Testis (tissue), 3 donors: ENCODE results near the gene SLC38A10. TPM values are rescaled to one million over a fixed set of nuclear protein-coding genes. Genes with fewer than 3 reads are reported as not detected.

Source experiments
- DNase-seq: peaks from one replicate; pipeline ENCODE4 v3.0.0-alpha.2; 2019
- H3K27ac ChIP-seq, 2 donors: fragments of 200-600 bp; sonication (generic); one replicate each; pipeline ENCODE4 v1.5.1; 2019
- H3K27me3 ChIP-seq: fragments of 200-600 bp; sonication (generic); one replicate; pipeline ENCODE4 v1.5.1; 2019
- H3K36me3 ChIP-seq: fragments of 200-600 bp; sonication (generic); one replicate; pipeline ENCODE4 v1.5.1; 2017; ENCODE audit warnings: low read depth; ENCODE audit errors: missing control alignments
- H3K4me1 ChIP-seq: fragments of 200-600 bp; sonication (generic); one replicate; pipeline ENCODE4 v1.5.1; 2019
- H3K4me3 ChIP-seq, 2 donors: fragments of 200-600 bp; sonication (generic); one replicate each; pipeline ENCODE4 v1.5.1; 2017 to 2019
- H3K9me3 ChIP-seq: fragments of 200-600 bp; sonication (generic); one replicate; pipeline ENCODE4 v1.5.1; 2017
- POLR2A ChIP-seq: fragments of 450-650 bp; IDR thresholded peaks from one replicate; pipeline ENCODE4 v1.6.1; 2017; ENCODE audit warnings: antibody characterized with exemption, mild to moderate bottlenecking, moderate library complexity
- WGBS, 2 donors: methylation state at CpG; one replicate each; pipeline ENCODE4 v1.1.5; 2018; 5-methylcytosine and 5-hydroxymethylcytosine counted together
- intact Hi-C: fragments of 100-400 bp; cut with DNase I; formaldehyde crosslinking; loops from one replicate; pipeline ENCODE4 v1.15.1; 2023; ENCODE audit warnings: low total_unique reads
- polyA plus RNA-seq: library from polyadenylated mRNA; stranded (reverse); fragments of 350-450 nt; fragmentation: Illumina TruSeq; extraction: RNeasy Lipid Tissue Mini Kit (QIAGEN cat#74804); gene quantifications from one replicate; pipeline ENCODE4 v1.2.3, GENCODE V29; 2014; ENCODE audit warnings: low read depth, low replicate concordance; ENCODE audit not compliant: insufficient read depth
- total RNA-seq, 2 donors: library from RNA; depleted of rRNA; stranded (reverse); fragments of >200 nt; gene quantifications; one replicate each; pipeline ENCODE4 v1.2.3, GENCODE V29; 2016
- TF ChIP-seq, protein P1 (sequence below), 3 experiments: fragments of 450-650 bp in 2 of 3; fragments of 200-600 bp in 1 of 3; sonication (generic) in 1 of 3; IDR thresholded peaks; one replicate each; pipeline ENCODE4 v1.5.1; 2016 to 2019; ENCODE audit warnings: antibody characterized with exemption in 3 of 3, mild to moderate bottlenecking in 2 of 3, moderate library complexity in 1 of 3

The SLC38A10 gene
- total and polyA plus RNA-seq, 3 donors from 2014 or later, result 77.1 to 150 (median 131) TPM

DNA sequence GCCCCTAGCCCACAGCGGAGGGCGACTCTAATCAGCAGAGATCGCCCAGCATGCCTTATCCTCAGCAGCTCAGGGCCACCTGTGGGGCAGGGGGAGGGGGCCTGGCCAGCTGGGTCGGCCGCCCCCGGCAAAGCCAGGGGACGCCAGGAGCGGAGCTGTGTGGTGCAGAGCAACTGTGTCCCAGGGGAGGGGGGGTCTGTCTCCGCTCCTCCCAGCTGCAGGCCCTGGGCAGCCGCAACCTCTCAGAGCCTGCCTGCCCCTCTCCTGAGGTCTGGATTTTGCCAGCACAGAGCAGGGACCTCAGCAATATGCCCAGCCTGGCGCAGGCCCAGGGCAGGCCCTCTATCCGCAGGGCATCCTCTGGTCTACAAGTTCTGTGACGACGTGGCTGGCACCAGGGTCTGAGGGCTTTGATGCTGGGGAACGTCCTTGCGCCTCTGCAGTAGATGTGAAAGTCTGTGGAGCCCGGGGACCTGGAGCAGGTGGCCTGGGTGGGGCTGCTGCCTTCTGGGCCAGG lies 36.5 kb upstream of the SLC38A10 start:
- TF ChIP-seq POLR2A, result no peak
- TF ChIP-seq, protein P1, sequence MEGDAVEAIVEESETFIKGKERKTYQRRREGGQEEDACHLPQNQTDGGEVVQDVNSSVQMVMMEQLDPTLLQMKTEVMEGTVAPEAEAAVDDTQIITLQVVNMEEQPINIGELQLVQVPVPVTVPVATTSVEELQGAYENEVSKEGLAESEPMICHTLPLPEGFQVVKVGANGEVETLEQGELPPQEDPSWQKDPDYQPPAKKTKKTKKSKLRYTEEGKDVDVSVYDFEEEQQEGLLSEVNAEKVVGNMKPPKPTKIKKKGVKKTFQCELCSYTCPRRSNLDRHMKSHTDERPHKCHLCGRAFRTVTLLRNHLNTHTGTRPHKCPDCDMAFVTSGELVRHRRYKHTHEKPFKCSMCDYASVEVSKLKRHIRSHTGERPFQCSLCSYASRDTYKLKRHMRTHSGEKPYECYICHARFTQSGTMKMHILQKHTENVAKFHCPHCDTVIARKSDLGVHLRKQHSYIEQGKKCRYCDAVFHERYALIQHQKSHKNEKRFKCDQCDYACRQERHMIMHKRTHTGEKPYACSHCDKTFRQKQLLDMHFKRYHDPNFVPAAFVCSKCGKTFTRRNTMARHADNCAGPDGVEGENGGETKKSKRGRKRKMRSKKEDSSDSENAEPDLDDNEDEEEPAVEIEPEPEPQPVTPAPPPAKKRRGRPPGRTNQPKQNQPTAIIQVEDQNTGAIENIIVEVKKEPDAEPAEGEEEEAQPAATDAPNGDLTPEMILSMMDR (IDR thresholded peaks at IDR 0.05), result no peak
- no peaks in the 10 kb centered on the region for H3K9me3 ChIP-seq
- no peak for DNase-seq
- H3K27me3 ChIP-seq, result no peaks in the 10 kb centered on the region
- no peak overlapping the region for H3K27ac ChIP-seq
- H3K4me3 ChIP-seq, result no peak overlapping the region
- intact Hi-C loops, result loop anchor here (10.0 kb wide), 1 partner anchor 77 kb away; no protein-coding TSS in a partner anchor
- H3K4me1 ChIP-seq, result peaks cover 14% of the 10 kb centered on the region
- no peaks in the 10 kb centered on the region for H3K36me3 ChIP-seq
- 85% methylated on average over 15 to 16 of the region's 17 CpGs for WGBS, 2 donors

DNA sequence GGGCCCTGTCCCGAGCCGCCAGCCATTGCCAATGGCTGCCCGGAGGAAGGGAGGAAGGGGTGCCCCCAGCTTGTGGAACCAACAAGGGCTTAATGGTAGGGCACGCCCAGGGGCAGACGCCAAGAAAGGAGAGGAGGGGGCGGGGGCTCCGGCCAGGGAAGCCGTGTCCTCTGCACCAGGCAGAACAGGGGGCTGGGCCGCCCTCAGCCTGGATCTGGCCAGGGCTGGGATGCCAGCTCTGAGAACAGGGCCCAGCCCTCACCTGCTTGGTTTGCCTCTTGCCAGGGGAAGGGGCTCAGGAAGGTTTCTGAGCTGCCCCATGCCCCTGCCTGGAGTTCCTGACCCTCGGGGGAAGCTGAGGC lies 35.8 kb upstream of the SLC38A10 start:
- TF ChIP-seq POLR2A, result no peak
- TF ChIP-seq, protein P1 (IDR thresholded peaks at IDR 0.05), result no peak
- Histone ChIP-seq H3K27ac (no peak overlapping the region), H3K36me3 (no peaks in the 10 kb centered on the region), H3K9me3 (no peaks in the 10 kb centered on the region), H3K4me3 (no peak overlapping the region), H3K4me1 (peaks cover 14% of the 10 kb centered on the region), H3K27me3 (no peaks in the 10 kb centered on the region)
- 86 to 90% methylated on average over 7 to 10 of the region's 10 CpGs for WGBS, 2 donors
- no peak for DNase-seq
- intact Hi-C loops, result loop anchor here (10.0 kb wide), 1 partner anchor 76 kb away; no protein-coding TSS in a partner anchor

DNA sequence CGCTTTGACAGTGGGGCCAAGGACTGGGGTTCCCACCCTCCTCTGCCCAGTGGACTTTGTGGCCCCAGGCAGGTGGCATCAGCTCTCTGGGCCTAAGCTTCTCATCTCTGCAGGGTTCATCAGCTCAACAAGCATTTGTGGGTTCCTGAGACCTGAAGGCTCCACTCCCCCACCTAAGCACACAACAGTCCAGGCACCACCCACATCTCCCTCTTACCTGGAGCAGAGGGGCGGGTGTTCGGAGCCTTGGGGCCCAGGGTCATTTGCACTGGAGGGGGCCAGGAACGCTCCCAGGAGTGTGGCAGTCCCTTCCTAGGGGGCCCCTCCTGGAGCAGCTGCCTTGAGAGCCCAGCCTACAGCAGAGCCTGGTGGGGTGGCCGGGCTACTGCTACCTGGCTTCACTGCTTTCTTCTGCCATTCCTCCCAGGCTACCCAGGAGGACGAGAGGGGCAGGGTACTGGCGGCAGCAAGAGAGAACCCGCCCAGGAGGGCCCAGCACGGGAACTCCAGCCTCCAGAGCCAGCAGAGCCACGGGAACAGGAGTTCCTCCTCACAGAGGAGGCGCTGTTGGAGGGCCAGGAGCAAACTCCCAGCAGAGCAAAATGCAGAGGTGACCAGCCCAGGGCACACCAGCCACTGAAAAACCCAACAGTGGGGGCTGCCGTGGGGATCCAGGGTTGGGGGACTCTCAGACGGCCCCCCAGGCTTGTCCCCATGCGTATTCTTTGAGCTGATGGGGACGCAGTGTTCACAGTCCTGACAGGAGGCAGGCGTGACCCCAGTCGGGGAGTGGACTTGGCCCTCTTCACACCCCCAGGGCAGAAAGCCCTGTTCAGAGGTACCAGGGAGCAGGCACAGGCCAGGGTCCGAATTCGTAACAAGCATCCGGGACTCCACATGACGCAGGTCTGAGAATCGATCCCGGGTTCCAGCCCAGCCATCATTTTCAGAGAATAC lies 35.1 kb upstream of the SLC38A10 start:
- no peak for TF ChIP-seq POLR2A
- TF ChIP-seq, protein P1 (IDR thresholded peaks at IDR 0.05), result no peak
- no peak overlapping the region for H3K27ac ChIP-seq
- H3K9me3 ChIP-seq, result no peaks in the 10 kb centered on the region
- DNase-seq, result no peak
- H3K36me3 ChIP-seq, result no peaks in the 10 kb centered on the region
- H3K27me3 ChIP-seq, result no peaks in the 10 kb centered on the region
- intact Hi-C loops, result loop anchor here (10.0 kb wide), 1 partner anchor 75 kb away; no protein-coding TSS in a partner anchor
- 86 to 89% methylated on average over 14 to 23 of the region's 23 CpGs for WGBS, 2 donors
- H3K4me1 ChIP-seq, result peaks cover 14% of the 10 kb centered on the region
- no peak overlapping the region for H3K4me3 ChIP-seq

DNA sequence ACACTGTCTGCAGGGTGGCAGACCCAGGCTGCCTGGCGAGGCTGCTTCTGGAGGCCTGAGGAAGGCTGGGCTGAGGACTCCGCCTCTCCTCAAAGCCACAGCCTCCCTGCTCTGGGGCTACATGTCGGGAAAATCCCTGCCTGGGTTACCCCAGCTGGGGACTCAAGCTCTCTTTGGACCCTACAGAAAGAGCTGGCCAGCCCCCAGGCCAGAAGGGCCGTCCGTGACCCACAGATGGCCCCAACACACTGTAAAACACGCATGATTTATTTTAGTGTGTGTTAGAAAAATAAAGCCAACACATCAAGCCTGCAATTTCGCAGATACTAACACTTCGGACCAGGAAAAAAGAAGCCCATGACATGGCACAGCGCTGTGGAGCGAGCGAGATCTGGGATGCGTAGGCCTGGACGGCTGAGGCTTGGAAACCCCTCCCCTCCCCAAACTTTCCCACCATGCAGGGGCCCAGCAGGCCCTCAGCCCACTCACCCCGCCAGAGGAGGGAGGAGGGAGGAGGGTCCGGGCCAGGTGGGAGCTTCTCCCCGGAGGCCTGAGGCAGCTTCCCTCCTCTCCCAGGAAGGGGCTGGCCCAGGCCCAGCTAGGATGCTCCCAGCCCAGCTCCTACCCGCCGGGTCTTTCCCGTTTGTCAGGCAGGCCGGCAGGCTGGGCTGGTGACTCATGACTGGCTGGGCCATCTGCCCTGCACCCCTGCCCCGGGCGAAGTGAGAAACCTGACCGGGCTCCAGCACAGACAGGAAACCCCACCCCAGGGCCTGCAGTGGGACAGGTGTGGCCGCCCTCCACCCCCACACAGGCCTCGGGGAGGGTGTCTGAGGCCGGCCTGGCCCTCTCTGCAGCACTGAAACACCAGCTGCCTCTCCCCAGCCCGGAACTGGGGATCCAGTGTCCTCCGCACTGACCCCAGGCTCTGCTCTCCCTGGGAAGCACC lies 34.1 kb upstream of the SLC38A10 start:
- Histone ChIP-seq H3K27ac (no peak overlapping the region), H3K4me1 (peaks cover 7% of the 10 kb centered on the region), H3K27me3 (no peaks in the 10 kb centered on the region), H3K36me3 (no peaks in the 10 kb centered on the region), H3K4me3 (no peak overlapping the region), H3K9me3 (no peaks in the 10 kb centered on the region)
- WGBS, 2 donors, result 65 to 66% methylated on average over 13 to 24 of the region's 28 CpGs
- DNase-seq, result peak; percentile 54
- intact Hi-C loops, result no loop called here
- TF ChIP-seq POLR2A, result no peak
- TF ChIP-seq, protein P1 (IDR thresholded peaks at IDR 0.05), result no peak
